ENCODE results near the gene IL5. TPM values are rescaled to one million over a fixed set of nuclear protein-coding genes. Genes with fewer than 3 reads are reported as not detected.

The IL5 gene
- total RNA-seq, 2 experiments from 2014 or later = not detected

- no peak overlapping the region for H3K27ac Mint-ChIP-seq
- H3K4me3 Mint-ChIP-seq = no peak overlapping the region
- no peaks in the 10 kb centered on the region for H3K9me3 Mint-ChIP-seq
- H3K27me3 Mint-ChIP-seq (ENCODE audit: low read depth) = peaks cover 7% of the 10 kb centered on the region
- intact Hi-C loops (cut with micrococcal nuclease) = no loop called here
- peaks cover 8% of the 10 kb centered on the region for H3K4me1 Mint-ChIP-seq (ENCODE audit: low read depth)
- no peaks in the 10 kb centered on the region for H3K36me3 Mint-ChIP-seq (ENCODE audit: low read depth)
- CTCF ChIA-PET = interaction anchor here (1.3 to 13.3 kb wide), 5 partner anchors 13 to 112 kb away, joined by 3 to 466 read pairs (median 25); partner anchors contain the start of gene IRF1
- DNase-seq = no peak
Observed at GRCh38 chr5:132503244-132503643, 40.1 kb downstream of the IL5 start.

DNA sequence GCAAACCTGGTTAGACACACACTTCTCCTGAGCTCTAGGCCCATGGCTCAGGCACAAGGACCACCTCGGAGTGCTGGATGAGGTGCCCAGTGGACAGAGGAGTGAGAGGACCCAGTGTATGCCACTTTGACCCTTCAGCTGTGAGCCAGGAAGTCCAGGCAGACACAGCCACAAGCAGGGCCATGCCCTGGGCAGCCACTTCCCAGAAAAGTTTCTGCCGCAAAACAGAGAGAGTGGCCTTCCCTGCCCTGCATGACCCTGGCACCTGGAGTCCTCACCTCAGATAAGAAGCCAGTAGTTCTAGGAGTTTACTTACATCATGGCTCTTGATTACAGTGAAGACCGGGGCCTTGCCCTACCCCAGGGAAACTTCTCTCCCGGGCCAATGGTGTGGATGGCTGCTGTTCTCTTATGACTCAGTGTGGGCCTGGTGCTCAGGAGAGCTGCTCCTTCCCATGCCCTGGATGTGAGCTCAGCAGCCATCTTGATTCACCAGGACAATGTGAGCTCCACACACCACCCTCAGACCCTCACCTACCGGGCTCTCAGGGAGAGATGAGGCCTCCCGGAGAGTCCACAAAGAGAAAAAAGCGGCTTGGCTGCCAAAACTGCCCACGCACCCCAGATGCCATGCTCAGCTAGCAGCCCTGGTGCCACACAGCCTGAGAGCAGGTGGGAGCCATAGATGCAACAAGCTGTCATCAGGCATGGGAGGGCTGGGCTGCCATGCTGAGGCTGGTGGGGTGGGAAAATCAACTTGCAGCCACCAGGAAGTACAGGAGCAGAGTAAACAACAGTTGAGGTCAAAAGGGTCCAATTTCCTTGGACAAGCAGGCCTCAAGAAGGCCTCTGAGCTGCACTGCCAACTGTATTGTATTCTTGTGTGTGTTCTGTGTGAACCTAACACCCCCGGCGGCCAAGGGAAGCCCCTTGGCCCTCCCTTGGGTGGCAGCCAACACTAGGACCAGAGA, 41.1 kb downstream of the IL5 start:
- DNase-seq = no peak
- peaks cover 17% of the 10 kb centered on the region for H3K4me1 Mint-ChIP-seq (ENCODE audit: low read depth)
- H3K27me3 Mint-ChIP-seq (ENCODE audit: low read depth) = peaks cover under 1% of the 10 kb centered on the region
- no peak overlapping the region for H3K27ac Mint-ChIP-seq
- H3K9me3 Mint-ChIP-seq = no peaks in the 10 kb centered on the region
- CTCF ChIA-PET = interaction anchor here (0.7 to 13.3 kb wide), 18 partner anchors 12 to 318 kb away, joined by 3 to 466 read pairs (median 9); partner anchors contain the start of gene IRF1
- H3K4me3 Mint-ChIP-seq = no peak overlapping the region
- no peaks in the 10 kb centered on the region for H3K36me3 Mint-ChIP-seq (ENCODE audit: low read depth)
- intact Hi-C loops (cut with micrococcal nuclease) = loop anchor here (1.0 kb wide), 5 partner anchors 83 to 438 kb away; no protein-coding TSS in a partner anchor

GRCh38 chr5:132501629-132501956, 41.7 kb downstream of the IL5 start:
- no peaks in the 10 kb centered on the region for H3K9me3 Mint-ChIP-seq
- intact Hi-C loops (cut with micrococcal nuclease) = loop anchor here (1.0 kb wide), 5 partner anchors 82 to 437 kb away; no protein-coding TSS in a partner anchor
- H3K27ac Mint-ChIP-seq = no peak overlapping the region
- DNase-seq = no peak
- CTCF ChIA-PET = interaction anchor here (0.7 to 13.3 kb wide), 27 partner anchors 12 to 436 kb away, joined by 3 to 466 read pairs (median 7); partner anchors contain the start of genes IRF1 and SLC22A5
- H3K4me3 Mint-ChIP-seq = no peak overlapping the region
- H3K27me3 Mint-ChIP-seq (ENCODE audit: low read depth) = no peaks in the 10 kb centered on the region
- peaks cover 19% of the 10 kb centered on the region for H3K4me1 Mint-ChIP-seq (ENCODE audit: low read depth)
- H3K36me3 Mint-ChIP-seq (ENCODE audit: low read depth) = no peaks in the 10 kb centered on the region

DNA sequence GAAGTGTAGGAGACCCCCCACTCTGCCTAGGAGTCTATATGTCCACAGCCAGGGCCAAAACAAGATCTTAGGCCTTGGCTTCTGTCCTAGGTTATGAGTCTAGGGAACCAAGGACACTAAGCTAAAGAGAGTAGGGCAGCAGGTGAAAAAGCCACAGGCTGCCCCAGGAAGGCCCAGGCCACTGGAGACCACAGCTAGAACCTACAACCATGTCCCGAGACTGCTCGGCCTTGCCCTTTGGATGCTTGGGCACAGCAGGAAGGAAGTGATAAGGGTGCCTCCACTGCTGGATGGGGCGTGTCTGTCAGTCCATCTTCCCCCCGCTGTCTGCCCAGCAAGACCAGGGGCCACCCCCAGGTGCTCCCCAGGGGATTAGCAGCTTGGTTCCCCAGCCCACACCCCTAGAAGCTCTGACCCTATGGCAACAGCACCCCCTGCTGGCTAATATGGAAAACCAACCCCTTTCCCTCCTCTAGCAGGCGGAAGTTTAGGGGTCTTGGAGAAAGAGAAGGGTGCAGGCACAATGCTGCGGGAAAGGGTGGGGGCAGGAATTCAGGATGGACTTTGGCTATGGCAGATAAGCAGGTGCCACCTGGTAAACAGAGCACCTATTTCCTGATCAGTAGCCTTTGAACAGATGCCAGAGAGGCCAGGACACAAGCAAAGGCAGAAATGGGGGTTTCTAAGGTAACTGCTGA, 42.2 kb downstream of the IL5 start:
- no peak overlapping the region for H3K27ac Mint-ChIP-seq
- no peaks in the 10 kb centered on the region for H3K36me3 Mint-ChIP-seq (ENCODE audit: low read depth)
- H3K4me1 Mint-ChIP-seq (ENCODE audit: low read depth) = peaks cover 19% of the 10 kb centered on the region
- intact Hi-C loops (cut with micrococcal nuclease) = loop anchor here (1.0 kb wide), 5 partner anchors 82 to 437 kb away; no protein-coding TSS in a partner anchor
- DNase-seq = peak; percentile 86
- CTCF ChIA-PET = interaction anchor here (0.7 to 13.3 kb wide), 38 partner anchors 8 to 436 kb away, joined by 3 to 466 read pairs (median 6); partner anchors contain the start of genes IRF1, SLC22A4 and SLC22A5
- H3K9me3 Mint-ChIP-seq = no peaks in the 10 kb centered on the region
- no peaks in the 10 kb centered on the region for H3K27me3 Mint-ChIP-seq (ENCODE audit: low read depth)
- H3K4me3 Mint-ChIP-seq = no peak overlapping the region

DNA sequence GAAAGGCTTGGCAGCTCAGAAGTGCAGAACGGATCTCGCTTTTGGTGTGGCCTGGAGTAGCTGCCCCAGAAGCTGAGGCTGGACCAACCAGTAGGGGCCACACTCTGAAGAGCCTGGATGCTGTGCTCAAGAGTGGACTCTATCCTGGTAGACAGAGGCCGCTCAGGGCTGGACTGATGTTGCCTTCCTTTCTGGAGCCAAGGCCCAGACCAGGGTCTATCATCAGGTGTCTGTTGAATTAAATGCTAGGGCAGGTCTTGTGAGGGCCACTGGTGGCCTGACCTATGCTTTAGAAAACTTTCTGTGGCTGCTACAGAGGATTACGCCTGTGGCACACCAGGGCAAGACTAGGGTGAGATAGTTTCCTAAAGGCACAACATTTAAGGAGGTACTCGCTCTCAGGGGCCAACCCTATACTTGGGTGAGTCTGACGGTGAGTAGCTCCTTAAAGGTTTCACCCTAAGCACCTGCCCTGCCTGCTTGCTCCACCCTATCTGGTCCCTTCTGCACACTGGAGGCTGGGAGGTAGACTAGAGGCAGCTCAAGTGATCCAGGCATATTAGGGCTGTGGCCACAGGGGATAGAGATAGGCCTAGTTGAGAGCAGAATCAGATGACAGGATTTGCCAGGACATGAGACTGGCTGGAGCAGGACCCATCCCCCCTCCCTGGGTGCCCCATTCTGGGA, 42.9 kb downstream of the IL5 start:
- no peak overlapping the region for H3K4me3 Mint-ChIP-seq
- intact Hi-C loops (cut with micrococcal nuclease) = no loop called here
- peaks cover 19% of the 10 kb centered on the region for H3K4me1 Mint-ChIP-seq (ENCODE audit: low read depth)
- no peaks in the 10 kb centered on the region for H3K9me3 Mint-ChIP-seq
- H3K36me3 Mint-ChIP-seq (ENCODE audit: low read depth) = no peaks in the 10 kb centered on the region
- CTCF ChIA-PET = interaction anchor here (0.6 to 13.3 kb wide), 40 partner anchors 7 to 435 kb away, joined by 3 to 466 read pairs (median 6); partner anchors contain the start of genes IRF1, SLC22A4 and SLC22A5
- no peaks in the 10 kb centered on the region for H3K27me3 Mint-ChIP-seq (ENCODE audit: low read depth)
- peak; percentile 19 for DNase-seq
- H3K27ac Mint-ChIP-seq = no peak overlapping the region

GRCh38 chr5:132499440-132500243, 43.7 kb downstream of the IL5 start:
- Mint-ChIP-seq H3K27ac (no peak overlapping the region), H3K4me1 (ENCODE audit: low read depth) (peaks cover 26% of the 10 kb centered on the region), H3K36me3 (ENCODE audit: low read depth) (no peaks in the 10 kb centered on the region), H3K4me3 (no peak overlapping the region), H3K27me3 (ENCODE audit: low read depth) (no peaks in the 10 kb centered on the region), H3K9me3 (no peaks in the 10 kb centered on the region)
- CTCF ChIA-PET = interaction anchor here (0.6 to 13.3 kb wide), 24 partner anchors 10 to 454 kb away, joined by 3 to 466 read pairs (median 7); partner anchors contain the start of gene IRF1
- DNase-seq = peak; percentile 23
- intact Hi-C loops (cut with micrococcal nuclease) = loop anchor here (10.0 kb wide), 2 partner anchors 705 to 1115 kb away; partner anchors contain the start of gene FNIP1

GRCh38 chr5:132498686-132499271, 44.5 kb downstream of the IL5 start:
- DNase-seq = no peak
- Mint-ChIP-seq H3K27me3 (ENCODE audit: low read depth) (no peaks in the 10 kb centered on the region), H3K27ac (no peak overlapping the region), H3K9me3 (no peaks in the 10 kb centered on the region), H3K4me3 (no peak overlapping the region), H3K36me3 (ENCODE audit: low read depth) (no peaks in the 10 kb centered on the region), H3K4me1 (ENCODE audit: low read depth) (peaks cover 35% of the 10 kb centered on the region)
- intact Hi-C loops (cut with micrococcal nuclease) = loop anchor here (10.0 kb wide), 2 partner anchors 704 to 1114 kb away; partner anchors contain the start of gene FNIP1
- CTCF ChIA-PET = interaction anchor here (0.6 to 13.3 kb wide), 12 partner anchors 9 to 455 kb away, joined by 3 to 466 read pairs (median 18); partner anchors contain the start of gene IRF1

- Mint-ChIP-seq H3K27me3 (ENCODE audit: low read depth) (no peaks in the 10 kb centered on the region), H3K4me1 (ENCODE audit: low read depth) (peaks cover 41% of the 10 kb centered on the region), H3K9me3 (no peaks in the 10 kb centered on the region), H3K27ac (no peak overlapping the region), H3K4me3 (no peak overlapping the region), H3K36me3 (ENCODE audit: low read depth) (no peaks in the 10 kb centered on the region)
- intact Hi-C loops (cut with micrococcal nuclease) = loop anchor here (10.0 kb wide), 2 partner anchors 703 to 1113 kb away; partner anchors contain the start of gene FNIP1
- CTCF ChIA-PET = interaction anchor here (0.9 to 13.3 kb wide), 9 partner anchors 11 to 258 kb away, joined by 3 to 466 read pairs (median 13); no protein-coding TSS in a partner anchor
- DNase-seq = no peak
Observed at GRCh38 chr5:132498152-132498551, 45.2 kb downstream of the IL5 start.

DNA sequence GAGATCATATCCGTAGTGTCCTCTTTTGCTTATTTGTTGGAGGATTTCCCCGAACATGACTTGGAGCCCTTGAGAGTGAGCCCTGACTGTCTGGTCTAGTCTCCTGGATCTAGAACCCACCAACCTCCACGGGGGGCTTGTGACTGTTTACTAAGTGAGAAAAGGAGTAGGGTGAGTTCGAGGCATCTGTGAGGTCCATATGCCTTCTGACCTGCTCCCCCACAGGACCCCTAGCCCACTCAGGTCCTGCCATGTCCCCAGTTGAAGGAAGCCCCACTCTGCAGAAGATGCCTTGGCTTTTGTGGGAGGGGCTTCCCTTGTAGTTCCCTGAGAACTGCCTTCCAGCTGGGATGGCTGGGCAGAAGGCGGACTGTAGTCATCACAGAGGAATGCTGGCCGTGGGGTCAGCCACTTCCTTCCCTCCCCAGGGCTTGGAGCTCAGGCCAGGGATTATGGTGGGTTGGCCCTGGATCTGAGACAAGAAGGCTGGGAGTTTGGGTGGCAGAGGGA, 45.8 kb downstream of the IL5 start:
- Mint-ChIP-seq H3K4me3 (peak overlapping the region; percentile 84), H3K27me3 (ENCODE audit: low read depth) (no peaks in the 10 kb centered on the region), H3K27ac (peak overlapping the region; percentile 91), H3K9me3 (no peaks in the 10 kb centered on the region), H3K36me3 (ENCODE audit: low read depth) (no peaks in the 10 kb centered on the region), H3K4me1 (ENCODE audit: low read depth) (peaks cover 46% of the 10 kb centered on the region)
- intact Hi-C loops (cut with micrococcal nuclease) = loop anchor here (2.0 to 10.0 kb wide), 3 partner anchors 59 to 1113 kb away; partner anchors contain the start of genes FNIP1 and RAD50
- no peak for DNase-seq
- CTCF ChIA-PET = interaction anchor here (0.9 to 13.3 kb wide), 9 partner anchors 12 to 258 kb away, joined by 3 to 466 read pairs (median 13); no protein-coding TSS in a partner anchor

Data from activated naive CD4-positive, alpha-beta T cell treated with anti-CD3 and anti-CD28 coated beads for 36 hours (primary cell).